GM21423 (cell line): ENCODE results near the gene KCNC4.

ENCODE experiments used
- ATAC-seq: cut with Tn5 transposase; IDR thresholded peaks from one replicate; pipeline ENCODE4 v1.9.1; 2021; ENCODE audit warnings: mild to moderate bottlenecking, moderate library complexity; ENCODE audit not compliant: unreplicated experiment

Gene KCNC4

GRCh38 chr1:110250749-110251148 lies 40.6 kb downstream of the KCNC4 start:
- no peak for ATAC-seq

GRCh38 chr1:110253213-110253612 lies 43.1 kb downstream of the KCNC4 start:
- ATAC-seq, result no peak

GRCh38 chr1:110254604-110255391 lies 44.7 kb downstream of the KCNC4 start:
- no peak for ATAC-seq

- ATAC-seq, result no peak
Measured at GRCh38 chr1:110255392-110255787, 45.3 kb downstream of the KCNC4 start.

- ATAC-seq, result no peak
Measured at GRCh38 chr1:110258734-110259133, 48.6 kb downstream of the KCNC4 start.

DNA sequence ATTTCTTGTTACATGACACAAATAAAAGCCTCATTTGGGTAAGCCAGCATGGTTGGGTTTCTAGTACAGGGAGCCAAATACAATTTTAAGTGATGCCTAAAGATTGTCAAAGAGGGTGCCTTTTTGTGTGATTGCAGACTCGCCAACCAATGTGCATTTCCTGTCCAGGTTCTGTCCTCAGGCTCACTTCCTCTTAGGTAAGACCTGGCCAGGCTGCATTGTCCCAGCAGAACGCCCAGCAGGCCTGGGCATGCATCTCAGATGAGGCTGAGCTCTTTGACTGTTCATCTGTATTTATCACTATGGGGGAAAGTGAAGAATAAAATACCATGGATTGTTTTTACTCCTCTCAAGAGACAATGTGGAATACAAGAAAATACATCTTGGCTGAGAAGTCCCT lies 49.7 kb downstream of the KCNC4 start:
- ATAC-seq, result no peak
